H1 (cell line): ENCODE data around the gene DNM2. TPM values are rescaled to one million over a fixed set of nuclear protein-coding genes. Genes with fewer than 3 reads are reported as not detected.
A peak's percentile ranks its signal among the peaks of the same experiment; 100 is the strongest.

Experiments used
- CTCF ChIA-PET: fragments of 300-600 bp; sonication (Branson Sonifier 250); formaldehyde crosslinking; loops from one replicate; lab custom pipeline; 2021; ENCODE audit not compliant: partially characterized antibody; lab: Charles Lee
- POLR2A ChIA-PET: fragments of 300-600 bp; sonication (Branson Sonifier 250); formaldehyde crosslinking; loops from one replicate; lab custom pipeline; 2021; ENCODE audit warnings: inconsistent platforms; ENCODE audit not compliant: partially characterized antibody; lab: Charles Lee
- DNase-seq, 2 experiments: peaks; one replicate each; pipeline versions ENCODE4 v3.0.0 to v3.0.0-alpha.2; 2010 to 2022; ENCODE audit warnings: low spot score in 2 of 2, low read depth in 1 of 2, mixed read lengths in 1 of 2
- FAIRE-seq: peaks from 2 replicates; lab custom pipeline; 2011; peaks lifted over from hg19 to GRCh38; lab: Jason Lieb, UNC
- H2AFZ ChIP-seq: 2 replicates; pipeline ENCODE4 v1.8.1; 2012; ENCODE audit warnings: low read length, inconsistent platforms
- H2AK5ac ChIP-seq: 2 replicates; pipeline ENCODE4 v1.6.1; 2013; ENCODE audit warnings: low read depth, low read length
- H2BK120ac ChIP-seq: replicated peaks from 2 replicates; pipeline ENCODE3; 2013; ENCODE audit warnings: low read depth, low read length, inconsistent platforms
- H2BK12ac ChIP-seq: 2 replicates; pipeline ENCODE4 v1.6.1; 2013; ENCODE audit warnings: low read depth, low read length
- H2BK15ac ChIP-seq: 2 replicates; pipeline ENCODE4 v1.6.1; 2013; ENCODE audit warnings: low read length
- H2BK20ac ChIP-seq: 2 replicates; pipeline ENCODE4 v1.6.1; 2013; ENCODE audit warnings: low read length
- H2BK5ac ChIP-seq: 2 replicates; pipeline ENCODE4 v1.6.1; 2013; ENCODE audit warnings: low read depth, low read length
- H3K14ac ChIP-seq: 2 replicates; pipeline ENCODE4 v1.6.1; 2013; ENCODE audit warnings: inconsistent platforms; ENCODE audit not compliant: insufficient read length
- H3K18ac ChIP-seq: 2 replicates; pipeline ENCODE4 v1.6.1; 2013; ENCODE audit warnings: low read length; ENCODE audit errors: extremely low read depth
- H3K23ac ChIP-seq: 2 replicates; pipeline ENCODE4 v1.6.1; 2013; ENCODE audit warnings: inconsistent platforms; ENCODE audit not compliant: insufficient read length
- H3K23me2 ChIP-seq: 2 replicates; pipeline ENCODE4 v1.6.1; 2013; ENCODE audit warnings: low read depth, low read length
- H3K27ac ChIP-seq: 2 replicates; pipeline ENCODE4 v1.6.1; 2011; ENCODE audit warnings: low read depth, low read length, inconsistent platforms
- H3K27me3 ChIP-seq, 4 experiments: replicated peaks in 1 of 4; 1 replicate in 1 of 4; 2 replicates in 3 of 4; pipeline versions ENCODE4 v1.6.1 to v1.8.1; 2011 to 2013; ENCODE audit warnings: low read length in 3 of 4, mild to moderate bottlenecking in 3 of 4, inconsistent platforms in 2 of 4, mixed read lengths in 2 of 4, moderate library complexity in 1 of 4; ENCODE audit not compliant: control insufficient read depth in 3 of 4, insufficient read depth in 3 of 4; ENCODE audit errors: extremely low read depth in 1 of 4
- H3K36me3 ChIP-seq, 4 experiments: 2 replicates each; pipeline versions ENCODE4 v1.6.1 to v1.8.1; 2011 to 2013; ENCODE audit warnings: mild to moderate bottlenecking in 4 of 4, low read length in 3 of 4, moderate library complexity in 2 of 4, control low read depth in 1 of 4, inconsistent platforms in 1 of 4; ENCODE audit not compliant: insufficient read depth in 4 of 4, control insufficient read depth in 2 of 4
- H3K4ac ChIP-seq: replicated peaks from 2 replicates; pipeline ENCODE3; 2013; ENCODE audit warnings: low read length, low read depth, mixed read lengths, inconsistent platforms; ENCODE audit not compliant: insufficient read length
- H3K4me1 ChIP-seq, 4 experiments: replicated peaks in 1 of 4; 1 replicate in 1 of 4; 2 replicates in 3 of 4; pipeline versions ENCODE4 v1.6.1 to v1.8.1; 2011 to 2013; ENCODE audit warnings: low read length in 3 of 4, inconsistent platforms in 2 of 4, mixed read lengths in 1 of 4; ENCODE audit not compliant: insufficient read depth in 4 of 4, control insufficient read depth in 3 of 4
- H3K4me2 ChIP-seq, 2 experiments: 2 replicates each; pipeline versions ENCODE4 v1.6.1 to v1.8.1; 2011 to 2013; ENCODE audit warnings: low read depth in 2 of 2, low read length in 2 of 2, control low read depth in 1 of 2, inconsistent platforms in 1 of 2, mild to moderate bottlenecking in 1 of 2; ENCODE audit not compliant: insufficient read depth in 1 of 2
- H3K4me3 ChIP-seq, 4 experiments: fragments of 200-600, 300-600 bp in 1 of 4; sonication (generic), shearing (Covaris generic), sonication (Bioruptor Twin) in 1 of 4; 2 replicates each; pipeline versions ENCODE4 v1.5.1 to v1.8.1; 2011 to 2016; ENCODE audit warnings: low read length in 4 of 4, low read depth in 3 of 4, control low read depth in 2 of 4, inconsistent platforms in 2 of 4, mild to moderate bottlenecking in 2 of 4, mixed read lengths in 1 of 4, moderate library complexity in 1 of 4; ENCODE audit not compliant: insufficient read depth in 2 of 4; ENCODE audit errors: extremely low read depth in 1 of 4
- H3K56ac ChIP-seq: replicated peaks from 2 replicates; pipeline ENCODE3; 2013; ENCODE audit warnings: low read depth, mild to moderate bottlenecking, mixed read lengths, low read length, inconsistent platforms; ENCODE audit not compliant: insufficient read length
- H3K79me1 ChIP-seq: 2 replicates; pipeline ENCODE4 v1.6.1; 2013; ENCODE audit warnings: low read depth, low read length, control low read depth
- H3K79me2 ChIP-seq, 2 experiments: 2 replicates each; pipeline versions ENCODE4 v1.6.1 to v1.8.1; 2012 to 2013; ENCODE audit warnings: low read length in 2 of 2, mild to moderate bottlenecking in 2 of 2, inconsistent platforms in 1 of 2; ENCODE audit not compliant: insufficient read depth in 2 of 2, control insufficient read depth in 1 of 2
- H3K9ac ChIP-seq, 4 experiments: replicated peaks in 1 of 4; 1 replicate in 1 of 4; 2 replicates in 3 of 4; pipeline versions ENCODE4 v1.6.1 to v1.8.1; 2011 to 2013; ENCODE audit warnings: low read depth in 3 of 4, low read length in 3 of 4, control low read depth in 2 of 4, mild to moderate bottlenecking in 2 of 4, moderate library complexity in 2 of 4, inconsistent platforms in 1 of 4; ENCODE audit errors: extremely low read depth in 1 of 4
- H3K9me3 ChIP-seq, 2 experiments: 2 replicates each; pipeline versions ENCODE4 v1.6.1 to v1.8.1; 2012 to 2013; ENCODE audit warnings: mild to moderate bottlenecking in 2 of 2, moderate library complexity in 2 of 2, control low read depth in 1 of 2, inconsistent platforms in 1 of 2, low read depth in 1 of 2, low read length in 1 of 2, mixed read lengths in 1 of 2; ENCODE audit not compliant: insufficient read depth in 2 of 2
- H4K20me1 ChIP-seq, 2 experiments: replicated peaks in 1 of 2; 2 replicates each; pipeline versions ENCODE3 to v1.8.1; 2011 to 2013; ENCODE audit warnings: inconsistent platforms in 2 of 2, low read length in 2 of 2, mild to moderate bottlenecking in 1 of 2; ENCODE audit not compliant: insufficient read depth in 2 of 2, control insufficient read depth in 1 of 2
- H4K5ac ChIP-seq: 2 replicates; pipeline ENCODE4 v1.6.1; 2013; ENCODE audit warnings: low read length, low read depth, mixed read lengths, inconsistent platforms; ENCODE audit not compliant: insufficient read length
- H4K8ac ChIP-seq: 2 replicates; pipeline ENCODE4 v1.8.0; 2013; ENCODE audit warnings: mild to moderate bottlenecking, moderate library complexity, low read length, inconsistent platforms; ENCODE audit not compliant: insufficient read depth; ENCODE audit errors: extremely low read depth
- H4K91ac ChIP-seq: replicated peaks from 2 replicates; pipeline ENCODE3; 2013; ENCODE audit warnings: low read length, mixed read lengths, inconsistent platforms; ENCODE audit not compliant: insufficient read length
- CEBPB ChIP-seq: IDR thresholded peaks from 2 replicates; pipeline ENCODE4 v1.6.1; 2012; ENCODE audit warnings: low read depth, low read length
- JUN ChIP-seq: IDR thresholded peaks from 2 replicates; pipeline ENCODE4 v1.6.1; 2011; ENCODE audit warnings: low read depth, mild to moderate bottlenecking, improper control_type of control experiment, low read length
- KDM4A ChIP-seq: IDR thresholded peaks from one replicate; pipeline ENCODE4 v1.7.1; 2012; ENCODE audit warnings: low read depth, mild to moderate bottlenecking, moderate library complexity, low read length, inconsistent platforms; ENCODE audit not compliant: severe bottlenecking
- MAFK ChIP-seq: IDR thresholded peaks from 2 replicates; pipeline ENCODE4 v1.6.1; 2012; ENCODE audit warnings: low read depth, mild to moderate bottlenecking, improper control_type of control experiment, low read length
- PHF8 ChIP-seq: fragments of 200-600 bp; sonication (generic); conservative IDR thresholded peaks from 2 replicates; pipeline ENCODE4 v1.7.1; 2012; ENCODE audit warnings: low read depth, mild to moderate bottlenecking, inconsistent platforms, low read length, moderate library complexity
- RBBP5 ChIP-seq: IDR thresholded peaks from 2 replicates; pipeline ENCODE4 v1.7.1; 2012; ENCODE audit warnings: low read depth, mild to moderate bottlenecking, inconsistent platforms, low read length, moderate library complexity, borderline replicate concordance
- TAF1 ChIP-seq: IDR thresholded peaks from 2 replicates; pipeline ENCODE4 v1.6.1; 2011; ENCODE audit warnings: mild to moderate bottlenecking, low read depth, low read length
- WGBS, 2 experiments: shearing (Covaris generic) in 1 of 2; methylation state at CpG; one replicate each; pipeline versions ENCODE4 v1.1.6 to v1.1.7; 2013 to 2015; ENCODE audit warnings: low lambda C conversion rate in 2 of 2, mixed read lengths in 2 of 2, inconsistent platforms in 1 of 2, low coverage in 1 of 2, missing lambda C conversion rate in 1 of 2; ENCODE audit not compliant: insufficient replicate concordance in 2 of 2, insufficient coverage in 1 of 2, insufficient read length in 1 of 2; ENCODE audit errors: extremely low coverage in 1 of 2, missing lambda C conversion rate in 1 of 2; 5-methylcytosine and 5-hydroxymethylcytosine counted together
- polyA plus RNA-seq, 7 experiments: library from polyadenylated mRNA; depleted of rRNA in 3 of 7; stranded (reverse) in 5 of 7; unstranded in 2 of 7; fragments of >200 nt in 5 of 7; fragments of 200-250 nt in 2 of 7; gene quantifications; 1 replicate in 5 of 7; 2 replicates in 1 of 7; 4 replicates in 1 of 7; pipeline versions ENCODE4 v1.2.1 to v1.2.3, GENCODE V29; 2011 to 2013; ENCODE audit warnings: missing spikeins in 2 of 7, mixed read lengths in 2 of 7
- total RNA-seq: library from RNA; stranded (reverse); fragmentation: NEBNext Ultra II Directional; extraction: Animal tissue kit (Norgen Biotek cat#: 25700); gene quantifications from 2 replicates; pipeline ENCODE4 v1.2.1, GENCODE V29; 2021

Gene DNM2
- total and polyA plus RNA-seq, 2 of the 8 experiments (the other 6 are each of a cell fraction or from before 2014, with no cell fraction given), result 61.9 to 120 TPM

GRCh38 chr19:10718205-10719196 is 622 bp downstream of the DNM2 start:
- ChIA-PET POLR2A (interaction anchor here (0.8 to 55.9 kb wide), 13 partner anchors 17 to 201 kb away, joined by 3 to 1874 read pairs (median 4); partner anchors contain the start of genes ILF3, QTRT1, S1PR5 and TMED1), CTCF (interaction anchor here (0.5 to 3.1 kb wide), 18 partner anchors 9 to 154 kb away, joined by 3 to 15 read pairs (median 5); partner anchors contain the start of gene TMED1)
- Histone ChIP-seq H2BK5ac (peak overlapping the region; percentile 91), H2BK120ac (no peak overlapping the region), H2BK20ac (no peak overlapping the region), H3K23ac (no peak overlapping the region), H3K4ac (no peak overlapping the region), H3K4me1 (peaks cover 0 to 14% (median 6%) of the 10 kb centered on the region in 4 experiments; a peak in 5 of 7 replicates), H3K9ac (peak overlapping the region; percentile 79 to 93 (median 86)), H3K27me3 (no peaks in the 10 kb centered on the region), H3K79me1 (peaks cover 14% of the 10 kb centered on the region), H3K56ac (peak overlapping the region; percentile 83), H3K9me3 (no peaks in the 10 kb centered on the region), H3K18ac (peak overlapping the region; percentile 24), H3K79me2 (peaks cover 26 to 51% of the 10 kb centered on the region in 2 experiments), H4K91ac (no peak overlapping the region), H3K14ac (peak overlapping the region; percentile 21), H3K4me2 (peak overlapping the region; percentile 92 to 97), H3K36me3 (peaks cover 0 to 3% (median 0%) of the 10 kb centered on the region in 4 experiments; a peak in 1 of 8 replicates), H3K27ac (peak overlapping the region; percentile 67; the same call in 1 of the 2 replicates), H3K23me2 (peaks cover 7% of the 10 kb centered on the region), H4K8ac (peak overlapping the region; percentile 78; the same call in 1 of the 2 replicates), H3K4me3 (peak overlapping the region; percentile 89 to 95 (median 92)), H2BK12ac (no peak overlapping the region), H2AFZ (no peak overlapping the region), H2BK15ac (no peak overlapping the region), H4K5ac (peak overlapping the region; percentile 57), H2AK5ac (no peak overlapping the region), H4K20me1 (peaks cover 18 to 21% of the 10 kb centered on the region in 2 experiments)
- peak in 1 of 2 experiments; percentile 72 for DNase-seq
- TF ChIP-seq PHF8, result peak; percentile 88
- TF ChIP-seq RBBP5, result peak; percentile 81; the same call in 1 of the 2 replicates
- TF ChIP-seq CEBPB, result no peak
- no peak for TF ChIP-seq JUN
- TF ChIP-seq MAFK, result no peak
- peak; percentile 68 for TF ChIP-seq KDM4A
- peak; percentile 8; the same call in 1 of the 2 replicates for TF ChIP-seq TAF1
- 10% methylated on average over 18 of the region's 70 CpGs; no CpG with 5 or more reads in 1 of the 2 experiments for WGBS, 2 experiments
- no peak for FAIRE-seq
